ENCODE measurements around the gene CNTNAP1.

Gene CNTNAP1

DNA sequence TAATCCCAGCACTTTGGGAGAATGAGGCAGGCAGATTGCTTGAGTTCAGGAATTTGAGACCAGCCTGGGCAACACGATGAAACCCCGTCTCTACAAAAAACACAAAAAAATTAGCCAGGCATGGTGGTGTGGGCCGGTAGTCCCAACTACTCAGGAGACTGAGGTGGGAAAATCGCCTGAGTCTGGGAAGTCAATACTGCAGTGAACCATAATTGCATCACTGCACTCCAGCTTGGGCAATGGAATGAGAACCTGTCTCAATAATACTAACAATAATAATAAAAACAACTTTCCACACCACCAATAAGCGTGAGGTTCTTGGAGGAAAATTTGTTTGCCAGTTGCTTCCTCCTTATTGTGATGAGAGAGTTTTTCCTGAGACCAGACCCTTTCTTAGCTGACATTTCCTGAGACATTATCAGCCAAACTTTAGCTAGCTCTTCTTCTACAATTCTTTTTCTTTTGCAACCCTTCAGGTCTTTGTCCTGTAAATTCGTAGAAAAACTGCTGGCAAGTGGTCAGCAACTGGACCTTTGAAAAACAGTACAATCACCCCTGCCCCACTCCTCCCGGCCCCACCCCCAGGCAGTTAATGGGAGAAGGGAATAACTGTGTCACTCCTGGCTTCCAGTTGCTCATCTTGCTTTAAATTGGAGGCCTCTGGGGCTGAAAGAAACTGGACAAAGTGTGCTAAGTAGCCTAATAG lies 66.0 kb downstream of the CNTNAP1 start:
- no peak overlapping the region for H3K4me2 ChIP-seq (ENCODE audit: low read depth, low read length, poor library complexity, severe bottlenecking)
- no peak for TF ChIP-seq EZH2phosphoT487 (IDR thresholded peaks at IDR 0.05; ENCODE audit: borderline replicate concordance)
- TF ChIP-seq, protein P1, sequence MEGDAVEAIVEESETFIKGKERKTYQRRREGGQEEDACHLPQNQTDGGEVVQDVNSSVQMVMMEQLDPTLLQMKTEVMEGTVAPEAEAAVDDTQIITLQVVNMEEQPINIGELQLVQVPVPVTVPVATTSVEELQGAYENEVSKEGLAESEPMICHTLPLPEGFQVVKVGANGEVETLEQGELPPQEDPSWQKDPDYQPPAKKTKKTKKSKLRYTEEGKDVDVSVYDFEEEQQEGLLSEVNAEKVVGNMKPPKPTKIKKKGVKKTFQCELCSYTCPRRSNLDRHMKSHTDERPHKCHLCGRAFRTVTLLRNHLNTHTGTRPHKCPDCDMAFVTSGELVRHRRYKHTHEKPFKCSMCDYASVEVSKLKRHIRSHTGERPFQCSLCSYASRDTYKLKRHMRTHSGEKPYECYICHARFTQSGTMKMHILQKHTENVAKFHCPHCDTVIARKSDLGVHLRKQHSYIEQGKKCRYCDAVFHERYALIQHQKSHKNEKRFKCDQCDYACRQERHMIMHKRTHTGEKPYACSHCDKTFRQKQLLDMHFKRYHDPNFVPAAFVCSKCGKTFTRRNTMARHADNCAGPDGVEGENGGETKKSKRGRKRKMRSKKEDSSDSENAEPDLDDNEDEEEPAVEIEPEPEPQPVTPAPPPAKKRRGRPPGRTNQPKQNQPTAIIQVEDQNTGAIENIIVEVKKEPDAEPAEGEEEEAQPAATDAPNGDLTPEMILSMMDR (conservative IDR thresholded peaks at IDR 0.05; ENCODE audit: low read length), result no peak
- H2AFZ ChIP-seq (ENCODE audit: low read length), result no peak overlapping the region

DNA sequence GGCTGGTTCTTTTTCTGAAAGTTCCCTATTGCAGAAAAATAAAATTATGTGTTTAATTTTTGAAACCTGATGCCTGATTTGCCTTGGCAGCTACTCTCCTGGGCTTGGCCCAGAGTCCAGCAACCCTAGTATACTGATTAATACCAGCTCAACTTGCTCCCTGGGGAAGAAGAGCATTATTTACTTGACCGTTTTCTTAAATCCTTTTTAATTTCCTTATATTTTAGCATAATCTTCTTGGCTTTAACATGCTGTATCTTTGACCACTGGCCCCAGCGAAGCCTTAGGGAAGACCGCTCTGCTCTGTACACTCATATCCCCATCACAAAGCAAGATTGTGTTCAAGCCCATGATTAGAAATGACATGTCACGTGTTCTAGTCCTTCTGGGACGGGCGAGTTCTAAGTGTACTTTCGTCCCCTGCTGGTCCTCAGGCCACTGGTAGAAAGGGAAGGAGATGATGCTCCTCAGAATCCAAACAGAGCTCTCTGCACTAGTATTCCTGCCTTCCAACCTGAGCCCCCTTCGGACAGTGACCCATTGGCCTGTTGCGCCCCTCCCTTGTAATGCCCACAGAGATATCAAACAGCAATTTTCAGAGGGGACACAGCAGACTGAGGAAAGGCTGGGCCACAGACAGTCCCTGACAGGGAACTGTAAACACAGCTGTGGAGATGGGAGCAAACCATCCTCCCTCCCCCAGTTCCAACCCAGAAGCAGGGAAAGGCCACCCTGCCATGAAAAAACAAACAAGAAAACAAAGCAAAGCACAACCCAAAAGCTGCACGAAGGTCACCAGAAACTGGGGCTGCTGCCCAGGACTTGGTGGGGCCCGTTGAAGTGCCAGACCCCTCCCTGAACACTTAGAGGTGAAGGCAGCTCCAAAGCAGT lies 66.8 kb downstream of the CNTNAP1 start:
- TF ChIP-seq, protein P1 (conservative IDR thresholded peaks at IDR 0.05; ENCODE audit: low read length), result no peak
- no peak for TF ChIP-seq EZH2phosphoT487 (IDR thresholded peaks at IDR 0.05; ENCODE audit: borderline replicate concordance)
- H2AFZ ChIP-seq (ENCODE audit: low read length), result no peak overlapping the region
- H3F3A ChIP-seq (ENCODE audit: low read depth), result no peaks in the 10 kb centered on the region
- H3K4me2 ChIP-seq (ENCODE audit: low read depth, low read length, poor library complexity, severe bottlenecking), result no peak overlapping the region
- H3K27me3 ChIP-seq (ENCODE audit: insufficient read depth, low read length, poor library complexity, severe bottlenecking), result no peaks in the 10 kb centered on the region
- no peak overlapping the region for H3K4me3 ChIP-seq (ENCODE audit: low read length, poor library complexity, severe bottlenecking)
- no peaks in the 10 kb centered on the region for H4K20me1 ChIP-seq (ENCODE audit: insufficient read depth, low read length, poor library complexity, severe bottlenecking)
- H3K9ac ChIP-seq (ENCODE audit: low read depth, low read length, poor library complexity, severe bottlenecking), result no peak overlapping the region
- peaks cover 4% of the 10 kb centered on the region; the same call in 1 of the 2 replicates for H3K79me2 ChIP-seq (ENCODE audit: insufficient read depth, low read length)
- no peaks in the 10 kb centered on the region for H3K9me2 ChIP-seq (replicated peaks; ENCODE audit: low read depth, low read length)
- no peaks in the 10 kb centered on the region for H3K9me3 ChIP-seq (ENCODE audit: insufficient read depth, low read depth, low read length)
- H3K36me3 ChIP-seq (ENCODE audit: insufficient read depth, low read length), result no peaks in the 10 kb centered on the region
- H3K4me1 ChIP-seq (ENCODE audit: insufficient read depth, low read length, poor library complexity, severe bottlenecking), result peaks cover 5% of the 10 kb centered on the region

More for the DNA sequence above, 66.0 kb downstream of the CNTNAP1 start:
- no peak overlapping the region for H3K9ac ChIP-seq (ENCODE audit: low read depth, low read length, poor library complexity, severe bottlenecking)
- H3F3A ChIP-seq (ENCODE audit: low read depth), result no peaks in the 10 kb centered on the region
- H3K9me3 ChIP-seq (ENCODE audit: insufficient read depth, low read depth, low read length), result no peaks in the 10 kb centered on the region
- H3K79me2 ChIP-seq (ENCODE audit: insufficient read depth, low read length), result peaks cover 12% of the 10 kb centered on the region
- no peaks in the 10 kb centered on the region for H3K27me3 ChIP-seq (ENCODE audit: insufficient read depth, low read length, poor library complexity, severe bottlenecking)
- no peaks in the 10 kb centered on the region for H3K36me3 ChIP-seq (ENCODE audit: insufficient read depth, low read length)
- H3K4me3 ChIP-seq (ENCODE audit: low read length, poor library complexity, severe bottlenecking), result no peak overlapping the region
- no peaks in the 10 kb centered on the region for H3K9me2 ChIP-seq (replicated peaks; ENCODE audit: low read depth, low read length)
- no peaks in the 10 kb centered on the region for H4K20me1 ChIP-seq (ENCODE audit: insufficient read depth, low read length, poor library complexity, severe bottlenecking)
- H3K4me1 ChIP-seq (ENCODE audit: insufficient read depth, low read length, poor library complexity, severe bottlenecking), result peaks cover 13% of the 10 kb centered on the region
